ENCODE data around the gene PCDHA10. TPM values are rescaled to one million over a fixed set of nuclear protein-coding genes. Genes with fewer than 3 reads are reported as not detected.

Gene PCDHA10
- total and polyA plus RNA-seq, 8 donors, result under 0.01 to 26.3 (median 0.55) TPM; not detected in 1

- H3K4me1 ChIP-seq, result no peaks in the 10 kb centered on the region
- TF ChIP-seq CTCF (IDR thresholded peaks at IDR 0.05), result no peak
- no peak for TF ChIP-seq POLR2A (IDR thresholded peaks at IDR 0.05)
- no peaks in the 10 kb centered on the region for H3K36me3 ChIP-seq
- intact Hi-C loops (cut with DNase I; ENCODE audit: low total_unique reads), result no loop called here
- H3K9me3 ChIP-seq, result peaks cover 10 to 62% (median 56%) of the 10 kb centered on the region in 4 donors
- DNase-seq, result no peak
- no peak overlapping the region for H3K27ac ChIP-seq
- 48 to 68% (median 52%) methylated on average over 4 to 37 of the region's 37 CpGs for WGBS, 5 donors
- peaks cover 0 to 60% (median 8%) of the 10 kb centered on the region in 3 donors for H3K27me3 ChIP-seq
- H3K4me3 ChIP-seq, result no peak overlapping the region
Measured at GRCh38 chr5:140877262-140877581, 21.5 kb downstream of the PCDHA10 start.

GRCh38 chr5:140881889-140882590, 26.3 kb downstream of the PCDHA10 start, which contains the start of gene PCDHA13:
TSS of gene PCDHA13 (plus strand) at chr5:140882124. CDS start at chr5:140882269, 145 bp downstream.
- TF ChIP-seq POLR2AphosphoS5 (IDR thresholded peaks at IDR 0.05), result no peak
- no peak for TF ChIP-seq POLR2A (IDR thresholded peaks at IDR 0.05)
- TF ChIP-seq EP300 (IDR thresholded peaks at IDR 0.05), result no peak
- no peak for TF ChIP-seq CTCF (IDR thresholded peaks at IDR 0.05)
- intact Hi-C loops (cut with DNase I; ENCODE audit: low total_unique reads), result no loop called here
- Histone ChIP-seq H3K27ac (no peak within 1 kb of the TSS), H3K4me3 (peak within 1 kb of the TSS in 1 of 4 donors; percentile 6), H3K9me3 (peaks cover 10 to 54% (median 45%) of the 10 kb centered on the region in 4 donors), H3K4me1 (no peaks in the 10 kb centered on the region), H3K36me3 (peaks cover 0 to 4% (median 0%) of the 10 kb centered on the region in 4 donors), H3K27me3 (peaks cover 0 to 56% (median 3%) of the 10 kb centered on the region in 3 donors)
- WGBS, 5 donors, result 16 to 24% (median 20%) methylated on average over 30 to 35 of the region's 35 CpGs
- DNase-seq, result peak in 1 of 2 donors; percentile 28

- Histone ChIP-seq H3K4me1 (no peaks in the 10 kb centered on the region), H3K27ac (no peak overlapping the region), H3K36me3 (peaks cover 0 to 4% (median 0%) of the 10 kb centered on the region in 4 donors), H3K27me3 (peaks cover 0 to 51% (median under 1%) of the 10 kb centered on the region in 3 donors), H3K9me3 (peaks cover 6 to 52% (median 40%) of the 10 kb centered on the region in 4 donors), H3K4me3 (peak overlapping the region in 1 of 4 donors; percentile 6)
- no peak for TF ChIP-seq POLR2A (IDR thresholded peaks at IDR 0.05)
- no peak for TF ChIP-seq CTCF (IDR thresholded peaks at IDR 0.05)
- no peak for TF ChIP-seq EP300 (IDR thresholded peaks at IDR 0.05)
- no peak for TF ChIP-seq POLR2AphosphoS5 (IDR thresholded peaks at IDR 0.05)
- intact Hi-C loops (cut with DNase I; ENCODE audit: low total_unique reads), result no loop called here
- DNase-seq, result no peak
- WGBS, 5 donors, result 15 to 25% (median 18%) methylated on average over 12 of the region's 12 CpGs
Measured at GRCh38 chr5:140882591-140882899, 26.8 kb downstream of the PCDHA10 start.

GRCh38 chr5:140883373-140883772, 27.7 kb downstream of the PCDHA10 start:
- no peak for DNase-seq
- TF ChIP-seq POLR2A (IDR thresholded peaks at IDR 0.05), result no peak
- TF ChIP-seq POLR2AphosphoS5 (IDR thresholded peaks at IDR 0.05), result no peak
- TF ChIP-seq CTCF (IDR thresholded peaks at IDR 0.05), result no peak
- no peak for TF ChIP-seq EP300 (IDR thresholded peaks at IDR 0.05)
- Histone ChIP-seq H3K4me3 (no peak overlapping the region), H3K9me3 (peaks cover 6 to 53% (median 36%) of the 10 kb centered on the region in 4 donors), H3K36me3 (peaks cover 0 to 4% (median 0%) of the 10 kb centered on the region in 4 donors), H3K27me3 (peaks cover 0 to 49% (median 0%) of the 10 kb centered on the region in 3 donors), H3K4me1 (no peaks in the 10 kb centered on the region), H3K27ac (no peak overlapping the region)
- WGBS, 5 donors, result 37 to 60% (median 49%) methylated on average over 41 of the region's 41 CpGs
- intact Hi-C loops (cut with DNase I; ENCODE audit: low total_unique reads), result no loop called here
